NT2/D1 (cell line): ENCODE data around the gene TMEM175.

Source experiments
- SUZ12 ChIP-seq: IDR thresholded peaks from 2 replicates; pipeline ENCODE4 v1.6.1; 2011; ENCODE audit not compliant: insufficient read length, insufficient read depth; ENCODE audit errors: extremely low read depth
- YY1 ChIP-seq: IDR thresholded peaks from 2 replicates; pipeline ENCODE4 v1.6.1; 2011; ENCODE audit not compliant: insufficient read length, insufficient read depth
- ZNF274 ChIP-seq: IDR thresholded peaks from 2 replicates; pipeline ENCODE4 v1.6.1; 2011; ENCODE audit warnings: mild to moderate bottlenecking, low read depth, low read length

DNA sequence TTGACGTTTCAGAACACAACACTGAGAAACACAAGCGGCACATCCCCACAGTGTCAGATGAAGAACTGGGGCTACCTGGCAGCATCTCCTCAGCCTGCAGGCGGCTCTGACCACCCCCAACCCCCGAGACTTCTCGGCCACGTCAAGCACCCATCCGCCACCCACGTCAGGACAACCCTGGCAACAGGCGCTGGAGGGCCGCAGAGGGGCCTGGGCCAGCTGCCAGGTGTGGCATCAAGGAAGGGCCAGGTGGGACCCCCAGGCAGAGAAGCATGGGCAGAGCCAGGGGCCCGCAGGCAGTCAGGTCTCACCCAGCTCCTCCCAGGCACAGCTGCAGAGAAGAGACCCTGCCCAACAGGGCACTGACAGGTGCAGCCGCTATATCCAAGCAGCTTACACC is 22.4 kb upstream of the TMEM175 start:
- TF ChIP-seq YY1 (no peak), ZNF274 (no peak), SUZ12 (no peak)
